Effector memory CD4-positive, alpha-beta T cell (primary cell): ENCODE measurements around the gene MAP3K21.

ENCODE experiments used
- DNase-seq, 3 donors: peaks; one replicate each; pipeline ENCODE4 v3.0.0-alpha.2; 2020
- H3K27ac ChIP-seq: 2 replicates; pipeline ENCODE4 v1.7.0; 2013; ENCODE audit warnings: mild to moderate bottlenecking, low read length, moderate library complexity; ENCODE audit not compliant: insufficient read depth, poor library complexity, severe bottlenecking
- H3K27me3 ChIP-seq: replicated peaks from 2 replicates; pipeline ENCODE4 v1.7.0; 2013; ENCODE audit warnings: mild to moderate bottlenecking, low read length; ENCODE audit not compliant: insufficient read depth, control insufficient read depth, poor library complexity, severe bottlenecking
- H3K36me3 ChIP-seq: 2 replicates; pipeline ENCODE4 v1.7.0; 2013; ENCODE audit warnings: mild to moderate bottlenecking, low read length, moderate library complexity; ENCODE audit not compliant: control insufficient read depth, insufficient read depth
- H3K4me1 ChIP-seq: 2 replicates; pipeline ENCODE4 v1.7.0; 2013; ENCODE audit warnings: low read length, mild to moderate bottlenecking; ENCODE audit not compliant: control insufficient read depth, insufficient read depth, poor library complexity, severe bottlenecking
- H3K4me3 ChIP-seq: 2 replicates; pipeline ENCODE4 v1.7.0; 2013; ENCODE audit warnings: low read length, low read depth, mild to moderate bottlenecking; ENCODE audit not compliant: insufficient read depth, poor library complexity, severe bottlenecking
- H3K9me3 ChIP-seq: 2 replicates; pipeline ENCODE4 v1.7.0; 2013; ENCODE audit warnings: mild to moderate bottlenecking, low read length, moderate library complexity; ENCODE audit not compliant: control insufficient read depth

MAP3K21 gene

DNA sequence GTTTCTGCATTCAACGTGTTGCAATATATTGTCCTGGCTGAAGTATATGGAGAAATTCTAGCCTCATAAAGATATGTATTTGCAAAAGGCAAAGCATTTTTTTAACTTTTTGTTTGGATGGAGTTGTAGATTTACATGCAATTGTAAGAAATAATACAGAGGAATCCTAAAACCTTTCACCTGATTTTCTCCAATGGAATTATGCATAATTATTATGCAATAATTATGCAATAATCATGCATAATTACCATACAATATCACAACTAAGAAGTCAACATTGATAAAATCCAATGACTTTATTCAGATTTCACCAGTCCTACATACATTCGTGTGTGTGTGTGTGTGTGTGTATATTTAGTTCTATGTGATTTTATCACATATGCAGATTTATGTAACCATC, 7.5 kb upstream of the MAP3K21 start:
- H3K9me3 ChIP-seq, result no peaks in the 10 kb centered on the region
- no peaks in the 10 kb centered on the region for H3K4me1 ChIP-seq
- no peaks in the 10 kb centered on the region for H3K27me3 ChIP-seq

GRCh38 chr1:233323718-233324117, 3.8 kb upstream of the MAP3K21 start:
- peaks cover 2% of the 10 kb centered on the region for H3K4me1 ChIP-seq
- no peaks in the 10 kb centered on the region for H3K9me3 ChIP-seq
- H3K27me3 ChIP-seq, result no peaks in the 10 kb centered on the region
- no peaks in the 10 kb centered on the region for H3K36me3 ChIP-seq
- DNase-seq, result no peak
- H3K4me3 ChIP-seq, result no peak overlapping the region
- H3K27ac ChIP-seq, result no peak overlapping the region

More for the DNA sequence above, 7.5 kb upstream of the MAP3K21 start:
- Histone ChIP-seq H3K4me3 (no peak overlapping the region), H3K27ac (no peak overlapping the region), H3K36me3 (no peaks in the 10 kb centered on the region)
- no peak for DNase-seq

- peaks cover 5% of the 10 kb centered on the region for H3K4me1 ChIP-seq
- no peaks in the 10 kb centered on the region for H3K36me3 ChIP-seq
- H3K9me3 ChIP-seq, result no peaks in the 10 kb centered on the region
- no peak overlapping the region for H3K4me3 ChIP-seq
- H3K27ac ChIP-seq, result no peak overlapping the region
- H3K27me3 ChIP-seq, result no peaks in the 10 kb centered on the region
- DNase-seq, result no peak
Measured at GRCh38 chr1:233326319-233326718, 1.2 kb upstream of the MAP3K21 start.

GRCh38 chr1:233326811-233327650, 493 bp upstream of the MAP3K21 start:
- no peaks in the 10 kb centered on the region for H3K9me3 ChIP-seq
- H3K27ac ChIP-seq, result no peak overlapping the region
- H3K4me3 ChIP-seq, result peak overlapping the region; percentile 46
- no peaks in the 10 kb centered on the region for H3K27me3 ChIP-seq
- DNase-seq, result peak; percentile 82 to 86 (median 85)
- H3K36me3 ChIP-seq, result no peaks in the 10 kb centered on the region
- H3K4me1 ChIP-seq, result peaks cover 5% of the 10 kb centered on the region

DNA sequence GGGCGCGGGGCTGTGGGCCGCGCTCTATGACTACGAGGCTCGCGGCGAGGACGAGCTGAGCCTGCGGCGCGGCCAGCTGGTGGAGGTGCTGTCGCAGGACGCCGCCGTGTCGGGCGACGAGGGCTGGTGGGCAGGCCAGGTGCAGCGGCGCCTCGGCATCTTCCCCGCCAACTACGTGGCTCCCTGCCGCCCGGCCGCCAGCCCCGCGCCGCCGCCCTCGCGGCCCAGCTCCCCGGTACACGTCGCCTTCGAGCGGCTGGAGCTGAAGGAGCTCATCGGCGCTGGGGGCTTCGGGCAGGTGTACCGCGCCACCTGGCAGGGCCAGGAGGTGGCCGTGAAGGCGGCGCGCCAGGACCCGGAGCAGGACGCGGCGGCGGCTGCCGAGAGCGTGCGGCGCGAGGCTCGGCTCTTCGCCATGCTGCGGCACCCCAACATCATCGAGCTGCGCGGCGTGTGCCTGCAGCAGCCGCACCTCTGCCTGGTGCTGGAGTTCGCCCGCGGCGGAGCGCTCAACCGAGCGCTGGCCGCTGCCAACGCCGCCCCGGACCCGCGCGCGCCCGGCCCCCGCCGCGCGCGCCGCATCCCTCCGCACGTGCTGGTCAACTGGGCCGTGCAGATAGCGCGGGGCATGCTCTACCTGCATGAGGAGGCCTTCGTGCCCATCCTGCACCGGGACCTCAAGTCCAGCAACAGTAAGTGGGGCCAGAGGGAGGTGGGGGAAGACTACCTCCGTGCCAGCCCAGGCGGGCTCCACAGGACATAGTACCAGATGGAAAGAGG, 808 bp downstream of the MAP3K21 start:
- no peak overlapping the region for H3K27ac ChIP-seq
- H3K4me3 ChIP-seq, result peak overlapping the region; percentile 72
- no peaks in the 10 kb centered on the region for H3K9me3 ChIP-seq
- no peaks in the 10 kb centered on the region for H3K27me3 ChIP-seq
- DNase-seq, result peak; percentile 2 to 15 (median 5)
- peaks cover 5% of the 10 kb centered on the region for H3K4me1 ChIP-seq
- H3K36me3 ChIP-seq, result no peaks in the 10 kb centered on the region

GRCh38 chr1:233331676-233332519, 4.4 kb downstream of the MAP3K21 start:
- Histone ChIP-seq H3K27me3 (no peaks in the 10 kb centered on the region), H3K4me1 (peaks cover 5% of the 10 kb centered on the region), H3K27ac (no peak overlapping the region), H3K36me3 (no peaks in the 10 kb centered on the region), H3K4me3 (no peak overlapping the region), H3K9me3 (no peaks in the 10 kb centered on the region)
- DNase-seq, result no peak

GRCh38 chr1:233333086-233333485, 5.6 kb downstream of the MAP3K21 start:
- Histone ChIP-seq H3K4me3 (no peak overlapping the region), H3K27me3 (no peaks in the 10 kb centered on the region), H3K9me3 (no peaks in the 10 kb centered on the region), H3K27ac (no peak overlapping the region), H3K36me3 (no peaks in the 10 kb centered on the region), H3K4me1 (peaks cover 5% of the 10 kb centered on the region)
- no peak for DNase-seq

DNA sequence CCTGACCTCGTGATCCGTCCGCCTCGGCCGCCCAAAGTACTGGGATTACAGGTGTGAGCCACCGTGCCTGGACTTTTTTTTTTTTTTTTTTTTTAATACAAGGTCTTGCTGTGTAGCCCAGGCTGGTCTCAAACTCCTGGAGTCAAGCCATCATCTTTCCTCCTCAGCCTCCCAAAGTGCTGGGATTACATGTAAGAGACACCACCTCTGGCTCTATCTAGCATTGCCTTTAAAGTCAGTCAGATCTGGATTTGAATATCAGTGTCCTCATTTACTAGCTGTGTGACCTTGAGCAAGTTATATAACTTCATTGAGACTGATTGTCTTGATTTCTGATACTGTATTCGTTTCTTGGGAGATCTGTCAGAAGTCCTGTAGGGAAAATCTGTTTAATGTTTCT, 6.6 kb downstream of the MAP3K21 start:
- Histone ChIP-seq H3K27me3 (peaks cover 6% of the 10 kb centered on the region), H3K4me1 (no peaks in the 10 kb centered on the region), H3K4me3 (no peak overlapping the region), H3K27ac (no peak overlapping the region), H3K9me3 (no peaks in the 10 kb centered on the region), H3K36me3 (no peaks in the 10 kb centered on the region)
- no peak for DNase-seq

DNA sequence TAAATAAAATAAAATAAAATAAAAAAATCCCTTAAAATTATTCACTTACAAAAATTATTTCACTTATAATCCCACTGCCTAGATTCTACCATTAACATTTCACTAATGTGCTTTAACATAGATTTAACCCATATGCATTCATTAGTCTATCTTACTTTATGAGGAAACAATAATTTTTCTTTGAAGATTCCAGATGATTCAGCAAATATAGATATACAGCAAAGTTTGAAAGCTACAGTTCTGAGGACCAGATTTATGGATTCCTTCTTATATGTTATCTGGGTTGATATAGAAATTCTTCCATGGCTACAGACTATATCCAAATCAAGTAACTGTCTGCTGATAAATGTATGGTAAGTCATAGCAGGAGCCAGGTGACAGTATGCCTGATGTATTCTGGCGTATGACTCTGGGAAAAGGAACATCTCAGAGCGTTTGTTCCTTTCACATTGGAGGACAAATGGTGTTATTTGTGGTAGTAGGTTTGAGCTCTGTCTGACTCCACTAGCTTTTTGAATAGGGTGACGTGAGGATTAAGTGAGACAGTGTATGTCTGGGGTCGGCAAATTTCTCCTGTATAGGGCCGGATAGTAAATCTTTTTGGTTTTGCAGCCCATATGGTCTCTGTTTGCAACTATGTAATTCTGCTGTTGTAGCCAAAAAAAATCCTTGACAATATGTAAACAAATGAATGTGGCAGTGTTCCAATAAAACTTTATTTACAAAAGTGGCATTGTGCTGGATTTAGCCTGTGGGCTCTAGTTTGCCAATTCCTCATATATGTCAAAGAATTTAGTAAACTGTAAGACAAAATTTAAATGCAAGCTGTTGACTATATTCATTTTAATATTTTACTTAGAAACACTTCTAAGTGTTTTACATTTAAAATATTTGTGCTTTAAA, 9.3 kb downstream of the MAP3K21 start:
- DNase-seq, result no peak
- Histone ChIP-seq H3K9me3 (no peaks in the 10 kb centered on the region), H3K27me3 (peaks cover 6% of the 10 kb centered on the region), H3K4me1 (no peaks in the 10 kb centered on the region), H3K36me3 (no peaks in the 10 kb centered on the region), H3K27ac (no peak overlapping the region), H3K4me3 (no peak overlapping the region)
